Astrocyte (in vitro differentiated cells and primary cell): ENCODE measurements around the gene DLGAP1.

Experiments
- CTCF ChIP-seq: IDR thresholded peaks from 2 replicates; pipeline ENCODE4 v1.5.1; 2011; ENCODE audit warnings: low read depth, mild to moderate bottlenecking, inconsistent platforms, low read length, moderate library complexity; ENCODE audit not compliant: insufficient read depth
- EZH2 ChIP-seq: IDR thresholded peaks from 2 replicates; pipeline ENCODE4 v1.6.1; 2012; ENCODE audit warnings: mild to moderate bottlenecking, low read length, inconsistent platforms; ENCODE audit not compliant: insufficient read depth

- TF ChIP-seq CTCF (no peak), EZH2 (no peak)
Measured at GRCh38 chr18:3920832-3921231, 534.3 kb downstream of the DLGAP1 start.
